ENCODE measurements around the gene C19orf53.

DNA sequence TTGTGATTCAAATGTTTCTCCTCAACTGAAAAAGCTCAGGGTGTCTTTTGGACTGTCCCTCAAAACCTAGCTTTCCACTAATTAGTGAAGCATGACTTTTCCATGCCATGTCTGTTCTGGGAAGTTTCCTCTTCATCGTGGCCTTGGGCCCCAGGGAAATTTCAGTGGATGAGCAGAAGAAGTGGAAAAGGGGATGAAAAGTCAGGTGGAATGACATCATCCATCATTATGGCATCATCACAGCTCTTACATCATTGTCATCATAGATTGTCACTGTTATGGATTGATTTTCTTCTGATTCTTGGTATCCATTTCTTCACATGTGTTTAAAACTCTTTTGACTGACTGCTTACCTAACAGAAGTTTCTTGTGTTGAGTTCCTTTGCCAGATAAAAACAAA is 36.2 kb upstream of the C19orf53 start:
- TF ChIP-seq, protein P1, sequence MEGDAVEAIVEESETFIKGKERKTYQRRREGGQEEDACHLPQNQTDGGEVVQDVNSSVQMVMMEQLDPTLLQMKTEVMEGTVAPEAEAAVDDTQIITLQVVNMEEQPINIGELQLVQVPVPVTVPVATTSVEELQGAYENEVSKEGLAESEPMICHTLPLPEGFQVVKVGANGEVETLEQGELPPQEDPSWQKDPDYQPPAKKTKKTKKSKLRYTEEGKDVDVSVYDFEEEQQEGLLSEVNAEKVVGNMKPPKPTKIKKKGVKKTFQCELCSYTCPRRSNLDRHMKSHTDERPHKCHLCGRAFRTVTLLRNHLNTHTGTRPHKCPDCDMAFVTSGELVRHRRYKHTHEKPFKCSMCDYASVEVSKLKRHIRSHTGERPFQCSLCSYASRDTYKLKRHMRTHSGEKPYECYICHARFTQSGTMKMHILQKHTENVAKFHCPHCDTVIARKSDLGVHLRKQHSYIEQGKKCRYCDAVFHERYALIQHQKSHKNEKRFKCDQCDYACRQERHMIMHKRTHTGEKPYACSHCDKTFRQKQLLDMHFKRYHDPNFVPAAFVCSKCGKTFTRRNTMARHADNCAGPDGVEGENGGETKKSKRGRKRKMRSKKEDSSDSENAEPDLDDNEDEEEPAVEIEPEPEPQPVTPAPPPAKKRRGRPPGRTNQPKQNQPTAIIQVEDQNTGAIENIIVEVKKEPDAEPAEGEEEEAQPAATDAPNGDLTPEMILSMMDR (conservative IDR thresholded peaks at IDR 0.05; ENCODE audit: low read length), result no peak
- no peak for TF ChIP-seq EZH2phosphoT487 (IDR thresholded peaks at IDR 0.05; ENCODE audit: borderline replicate concordance, low read depth, low read length)
